Suprapubic skin (tissue), 4 donors: ENCODE measurements around the gene BBS1.
A peak's percentile ranks its signal among the peaks of the same experiment; 100 is the strongest.

ENCODE experiments used
- CTCF ChIP-seq, 2 donors: fragments of 200-600 bp in 1 of 2; fragments of 450-650 bp in 1 of 2; sonication (generic) in 1 of 2; IDR thresholded peaks; one replicate each; pipeline ENCODE4 v1.5.1; 2016 to 2019; ENCODE audit warnings: antibody characterized with exemption in 2 of 2, mild to moderate bottlenecking in 1 of 2, moderate library complexity in 1 of 2
- EP300 ChIP-seq: sonication (generic); formaldehyde crosslinking; IDR thresholded peaks from one replicate; pipeline ENCODE4 v1.6.1; 2017; ENCODE audit warnings: antibody characterized with exemption
- POLR2A ChIP-seq, 2 donors: fragments of 450-650 bp; IDR thresholded peaks; one replicate each; pipeline ENCODE4 v1.6.1; 2017; ENCODE audit warnings: antibody characterized with exemption in 2 of 2, mild to moderate bottlenecking in 2 of 2, moderate library complexity in 2 of 2
- POLR2AphosphoS5 ChIP-seq, 3 donors: sonication (generic); formaldehyde crosslinking; IDR thresholded peaks; one replicate each; pipeline ENCODE4 v1.6.1; 2017; ENCODE audit warnings: antibody characterized with exemption in 3 of 3

- TF ChIP-seq POLR2AphosphoS5 (IDR thresholded peaks at IDR 0.05) (no peak), CTCF (IDR thresholded peaks at IDR 0.05) (peak; percentile 77 to 81), EP300 (no peak), POLR2A (IDR thresholded peaks at IDR 0.05) (no peak)
Measured at GRCh38 chr11:66579017-66579606, 68.7 kb downstream of the BBS1 start.
